MG63 (cell line): ENCODE data around the gene ENPP6. TPM values are rescaled to one million over a fixed set of nuclear protein-coding genes. Genes with fewer than 3 reads are reported as not detected.
A peak's percentile ranks its signal among the peaks of the same experiment; 100 is the strongest.

Source experiments
- DNase-seq: peaks from one replicate; pipeline ENCODE4 v3.0.0-alpha.2; 2020
- H3K27me3 ChIP-seq: fragments of 250-450 bp; sonication (Bioruptor Pico); 2 replicates; pipeline ENCODE4 v1.5.1; 2020; ENCODE audit warnings: mild to moderate bottlenecking, moderate library complexity
- H3K36me3 ChIP-seq: fragments of 250-450 bp; sonication (Bioruptor Pico); 2 replicates; pipeline ENCODE4 v1.5.1; 2020; ENCODE audit warnings: mild to moderate bottlenecking, moderate library complexity
- H3K4me3 ChIP-seq: fragments of 250-450 bp; sonication (Bioruptor Pico); 2 replicates; pipeline ENCODE4 v1.5.1; 2020; ENCODE audit warnings: mild to moderate bottlenecking, moderate library complexity
- H3K9me3 ChIP-seq: fragments of 250-450 bp; sonication (Bioruptor Pico); 2 replicates; pipeline ENCODE4 v1.5.1; 2020; ENCODE audit warnings: mild to moderate bottlenecking, moderate library complexity
- total RNA-seq: library from RNA; depleted of rRNA; stranded (reverse); fragments of >200 nt; shearing (Covaris generic); gene quantifications from 2 replicates; pipeline ENCODE4 v1.2.3, GENCODE V29; 2014; ENCODE audit warnings: low replicate concordance

ENPP6 gene
- total RNA-seq, 1 experiment from 2014 or later: 0.16 TPM

- Histone ChIP-seq H3K27me3 (peaks cover 14% of the 10 kb centered on the region), H3K36me3 (no peaks in the 10 kb centered on the region), H3K9me3 (no peaks in the 10 kb centered on the region), H3K4me3 (no peak overlapping the region)
- DNase-seq: no peak
Observed at GRCh38 chr4:184201179-184201578, 16.5 kb downstream of the ENPP6 start.

- DNase-seq: no peak
- no peak overlapping the region for H3K4me3 ChIP-seq
- no peaks in the 10 kb centered on the region for H3K36me3 ChIP-seq
- H3K9me3 ChIP-seq: no peaks in the 10 kb centered on the region
- H3K27me3 ChIP-seq: peaks cover 15% of the 10 kb centered on the region
Observed at GRCh38 chr4:184200296-184200695, 17.4 kb downstream of the ENPP6 start.

- no peak for DNase-seq
- no peaks in the 10 kb centered on the region for H3K36me3 ChIP-seq
- no peak overlapping the region for H3K4me3 ChIP-seq
- H3K9me3 ChIP-seq: no peaks in the 10 kb centered on the region
- H3K27me3 ChIP-seq: peaks cover 16% of the 10 kb centered on the region
Observed at GRCh38 chr4:184199780-184200179, 17.9 kb downstream of the ENPP6 start.

- H3K27me3 ChIP-seq: peaks cover 16% of the 10 kb centered on the region
- no peaks in the 10 kb centered on the region for H3K9me3 ChIP-seq
- DNase-seq: no peak
- H3K4me3 ChIP-seq: no peak overlapping the region
- no peaks in the 10 kb centered on the region for H3K36me3 ChIP-seq
Observed at GRCh38 chr4:184198190-184198589, 19.5 kb downstream of the ENPP6 start.

GRCh38 chr4:184197536-184198082, 20.1 kb downstream of the ENPP6 start:
- peaks cover 16% of the 10 kb centered on the region for H3K27me3 ChIP-seq
- H3K36me3 ChIP-seq: no peaks in the 10 kb centered on the region
- H3K9me3 ChIP-seq: 0 out of 2 replicates have a peak, but pooled peaks cover 2% of the 10 kb centered on the region
- no peak overlapping the region for H3K4me3 ChIP-seq
- no peak for DNase-seq

- Histone ChIP-seq H3K36me3 (no peaks in the 10 kb centered on the region), H3K9me3 (0 out of 2 replicates have a peak, but pooled peaks cover 2% of the 10 kb centered on the region), H3K4me3 (no peak overlapping the region), H3K27me3 (peaks cover 16% of the 10 kb centered on the region)
- DNase-seq: no peak
Observed at GRCh38 chr4:184196730-184197385, 20.8 kb downstream of the ENPP6 start.

- 0 out of 2 replicates have a peak, but pooled peaks cover 2% of the 10 kb centered on the region for H3K9me3 ChIP-seq
- no peak overlapping the region for H3K4me3 ChIP-seq
- H3K36me3 ChIP-seq: no peaks in the 10 kb centered on the region
- DNase-seq: no peak
- peaks cover 25% of the 10 kb centered on the region for H3K27me3 ChIP-seq
Observed at GRCh38 chr4:184193556-184194525, 23.8 kb downstream of the ENPP6 start.

GRCh38 chr4:184192933-184193332, 24.7 kb downstream of the ENPP6 start:
- no peak for DNase-seq
- Histone ChIP-seq H3K9me3 (0 out of 2 replicates have a peak, but pooled peaks cover 2% of the 10 kb centered on the region), H3K4me3 (no peak overlapping the region), H3K36me3 (no peaks in the 10 kb centered on the region), H3K27me3 (peaks cover 24% of the 10 kb centered on the region)

- Histone ChIP-seq H3K9me3 (0 out of 2 replicates have a peak, but pooled peaks cover 2% of the 10 kb centered on the region), H3K36me3 (no peaks in the 10 kb centered on the region), H3K27me3 (peaks cover 11% of the 10 kb centered on the region), H3K4me3 (no peak overlapping the region)
- no peak for DNase-seq
Observed at GRCh38 chr4:184191267-184191666, 26.4 kb downstream of the ENPP6 start.

- H3K9me3 ChIP-seq: 0 out of 2 replicates have a peak, but pooled peaks cover 2% of the 10 kb centered on the region
- H3K36me3 ChIP-seq: no peaks in the 10 kb centered on the region
- no peak overlapping the region for H3K4me3 ChIP-seq
- DNase-seq: no peak
- H3K27me3 ChIP-seq: peaks cover 11% of the 10 kb centered on the region
Observed at GRCh38 chr4:184190711-184191110, 27.0 kb downstream of the ENPP6 start.

GRCh38 chr4:184189966-184190365, 27.7 kb downstream of the ENPP6 start:
- Histone ChIP-seq H3K27me3 (peaks cover 9% of the 10 kb centered on the region), H3K4me3 (no peak overlapping the region), H3K9me3 (0 out of 2 replicates have a peak, but pooled peaks cover 2% of the 10 kb centered on the region), H3K36me3 (no peaks in the 10 kb centered on the region)
- no peak for DNase-seq

GRCh38 chr4:184188443-184189400, 29.0 kb downstream of the ENPP6 start:
- DNase-seq: no peak
- 0 out of 2 replicates have a peak, but pooled peaks cover 2% of the 10 kb centered on the region for H3K9me3 ChIP-seq
- no peaks in the 10 kb centered on the region for H3K36me3 ChIP-seq
- H3K4me3 ChIP-seq: no peak overlapping the region
- peaks cover 12% of the 10 kb centered on the region for H3K27me3 ChIP-seq

- Histone ChIP-seq H3K4me3 (no peak overlapping the region), H3K9me3 (peaks cover 16% of the 10 kb centered on the region), H3K27me3 (peaks cover 34% of the 10 kb centered on the region), H3K36me3 (no peaks in the 10 kb centered on the region)
- DNase-seq: no peak
Observed at GRCh38 chr4:184177271-184177670, 40.4 kb downstream of the ENPP6 start.

- H3K9me3 ChIP-seq: peaks cover 10% of the 10 kb centered on the region
Observed at GRCh38 chr4:184174571-184175488, 42.8 kb downstream of the ENPP6 start.

GRCh38 chr4:184171011-184171410, 46.7 kb downstream of the ENPP6 start:
- peak; percentile 96 for DNase-seq
- H3K9me3 ChIP-seq: no peaks in the 10 kb centered on the region
- no peak overlapping the region for H3K4me3 ChIP-seq
- H3K36me3 ChIP-seq: no peaks in the 10 kb centered on the region
- H3K27me3 ChIP-seq: peaks cover 23% of the 10 kb centered on the region

More at GRCh38 chr4:184174571-184175488, 42.8 kb downstream of the ENPP6 start:
- H3K27me3 ChIP-seq: peaks cover 26% of the 10 kb centered on the region
- H3K4me3 ChIP-seq: no peak overlapping the region
- DNase-seq: no peak
- no peaks in the 10 kb centered on the region for H3K36me3 ChIP-seq
